Measurements from ENCODE around the gene BRPF3.

The BRPF3 gene

DNA sequence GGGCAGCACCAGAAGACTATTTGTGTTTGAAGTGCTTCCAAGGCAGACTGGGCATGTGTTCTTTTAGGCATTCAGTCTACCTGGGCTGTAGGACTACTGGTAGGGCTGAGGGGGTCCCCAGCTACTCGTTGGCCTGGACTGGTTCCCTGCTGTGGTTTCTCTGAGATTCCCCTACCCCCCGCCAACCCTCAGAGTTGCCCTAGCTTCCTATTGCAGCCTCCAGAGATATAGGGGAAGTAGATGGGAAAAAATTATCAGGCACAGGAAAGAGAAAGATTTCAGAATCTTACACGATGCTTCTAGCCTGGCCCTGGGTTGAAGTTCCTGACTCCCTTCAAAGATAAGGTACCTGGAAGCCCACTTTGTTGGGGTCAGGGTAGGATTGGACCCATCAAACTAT lies 22.5 kb downstream of the BRPF3 start (continued):
- TF ChIP-seq ZEB2 (tag by site-specific recombination; IDR thresholded peaks at IDR 0.05) (no peak), ZNF221 (tag by site-specific recombination; IDR thresholded peaks at IDR 0.05; ENCODE audit: borderline replicate concordance) (no peak), MYNN (tag by site-specific recombination; IDR thresholded peaks at IDR 0.05; ENCODE audit: borderline replicate concordance) (no peak), ZNF292 (tag by site-specific recombination; IDR thresholded peaks at IDR 0.05; ENCODE audit: borderline replicate concordance, low read depth) (no peak), ZNF404 (tag by site-specific recombination; IDR thresholded peaks at IDR 0.05) (no peak), ZBTB20 (tag by site-specific recombination; IDR thresholded peaks at IDR 0.05) (no peak), KLF16 (tag by site-specific recombination; IDR thresholded peaks at IDR 0.05) (no peak), ZNF133 (tag by site-specific recombination; IDR thresholded peaks at IDR 0.05) (no peak)
- TF ChIP-seq, protein P1, sequence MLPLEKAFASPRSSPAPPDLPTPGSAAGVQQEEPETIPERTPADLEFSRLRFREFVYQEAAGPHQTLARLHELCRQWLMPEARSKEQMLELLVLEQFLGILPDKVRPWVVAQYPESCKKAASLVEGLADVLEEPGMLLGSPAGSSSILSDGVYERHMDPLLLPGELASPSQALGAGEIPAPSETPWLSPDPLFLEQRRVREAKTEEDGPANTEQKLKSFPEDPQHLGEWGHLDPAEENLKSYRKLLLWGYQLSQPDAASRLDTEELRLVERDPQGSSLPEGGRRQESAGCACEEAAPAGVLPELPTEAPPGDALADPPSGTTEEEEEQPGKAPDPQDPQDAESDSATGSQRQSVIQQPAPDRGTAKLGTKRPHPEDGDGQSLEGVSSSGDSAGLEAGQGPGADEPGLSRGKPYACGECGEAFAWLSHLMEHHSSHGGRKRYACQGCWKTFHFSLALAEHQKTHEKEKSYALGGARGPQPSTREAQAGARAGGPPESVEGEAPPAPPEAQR (tag by site-specific recombination; IDR thresholded peaks at IDR 0.05): no peak

DNA sequence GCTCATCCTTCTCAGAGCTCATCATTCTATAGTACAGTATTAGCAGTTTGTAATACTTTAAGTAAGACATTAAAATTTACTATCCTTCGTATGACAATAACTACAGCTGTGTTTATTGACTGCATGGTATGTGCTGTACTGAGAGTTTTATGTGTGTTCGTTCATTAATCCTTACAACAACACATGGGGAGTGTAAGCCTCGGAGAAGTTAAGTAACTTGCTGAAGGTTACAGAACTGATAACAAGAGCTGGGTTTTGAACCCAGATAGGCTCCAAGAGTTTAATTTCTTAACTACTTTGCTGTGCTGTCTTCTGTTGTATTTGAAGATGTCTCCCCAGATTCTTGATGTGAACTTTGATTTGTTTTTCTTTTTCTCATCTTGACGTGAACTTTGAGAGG lies 23.7 kb downstream of the BRPF3 start:
- Histone ChIP-seq H3K9me3 (ENCODE audit: control insufficient read depth, insufficient read depth, low read depth, low read length) (no peaks in the 10 kb centered on the region), H3K27ac (ENCODE audit: extremely low read depth, low read depth, low read length) (no peak overlapping the region), H3K36me3 (ENCODE audit: control insufficient read depth in 2 of 2, insufficient read depth in 1 of 2, low read length in 2 of 2) (peaks cover 34 to 91% of the 10 kb centered on the region in 2 experiments), H3K4me3 (ENCODE audit: low read depth, low read length) (no peak overlapping the region), H3K4me1 (ENCODE audit: control insufficient read depth, insufficient read depth, low read length) (peaks cover 9% of the 10 kb centered on the region)
- ChIA-PET CTCF (interaction anchor here (0.6 kb wide), 1 partner anchor 163 kb away, joined by 3 read pairs; no protein-coding TSS in a partner anchor), POLR2A (no interaction called here)
- TF ChIP-seq ZBTB8A (tag by site-specific recombination; IDR thresholded peaks at IDR 0.05) (no peak), ZNF404 (tag by site-specific recombination; IDR thresholded peaks at IDR 0.05) (no peak), KLF10 (tag by site-specific recombination; IDR thresholded peaks at IDR 0.05) (no peak), ZSCAN23 (tag by site-specific recombination; IDR thresholded peaks at IDR 0.05) (no peak), ZFP37 (tag by site-specific recombination; IDR thresholded peaks at IDR 0.05) (no peak), ZNF837 (tag by site-specific recombination; IDR thresholded peaks at IDR 0.05) (no peak), OSR2 (tag by site-specific recombination; IDR thresholded peaks at IDR 0.05) (no peak), MEIS1 (CRISPR knock-in tag; IDR thresholded peaks at IDR 0.05; ENCODE audit: borderline replicate concordance) (no peak), PRDM1 (tag by site-specific recombination; IDR thresholded peaks at IDR 0.05) (no peak), ZSCAN16 (tag by site-specific recombination; IDR thresholded peaks at IDR 0.05) (no peak), ZNF654 (tag by site-specific recombination; IDR thresholded peaks at IDR 0.05; ENCODE audit: low read depth) (no peak), ZNF292 (tag by site-specific recombination; IDR thresholded peaks at IDR 0.05; ENCODE audit: borderline replicate concordance, low read depth) (no peak), ZNF510 (tag by site-specific recombination; IDR thresholded peaks at IDR 0.05; ENCODE audit: insufficient replicate concordance) (no peak), ZNF530 (tag by site-specific recombination; IDR thresholded peaks at IDR 0.05; ENCODE audit: low read depth) (no peak)
- TF ChIP-seq, protein P2, sequence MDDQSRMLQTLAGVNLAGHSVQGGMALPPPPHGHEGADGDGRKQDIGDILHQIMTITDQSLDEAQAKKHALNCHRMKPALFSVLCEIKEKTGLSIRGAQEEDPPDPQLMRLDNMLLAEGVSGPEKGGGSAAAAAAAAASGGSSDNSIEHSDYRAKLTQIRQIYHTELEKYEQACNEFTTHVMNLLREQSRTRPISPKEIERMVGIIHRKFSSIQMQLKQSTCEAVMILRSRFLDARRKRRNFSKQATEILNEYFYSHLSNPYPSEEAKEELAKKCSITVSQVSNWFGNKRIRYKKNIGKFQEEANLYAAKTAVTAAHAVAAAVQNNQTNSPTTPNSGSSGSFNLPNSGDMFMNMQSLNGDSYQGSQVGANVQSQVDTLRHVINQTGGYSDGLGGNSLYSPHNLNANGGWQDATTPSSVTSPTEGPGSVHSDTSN (CRISPR knock-in tag; IDR thresholded peaks at IDR 0.05): no peak
- TF ChIP-seq, protein P3, sequence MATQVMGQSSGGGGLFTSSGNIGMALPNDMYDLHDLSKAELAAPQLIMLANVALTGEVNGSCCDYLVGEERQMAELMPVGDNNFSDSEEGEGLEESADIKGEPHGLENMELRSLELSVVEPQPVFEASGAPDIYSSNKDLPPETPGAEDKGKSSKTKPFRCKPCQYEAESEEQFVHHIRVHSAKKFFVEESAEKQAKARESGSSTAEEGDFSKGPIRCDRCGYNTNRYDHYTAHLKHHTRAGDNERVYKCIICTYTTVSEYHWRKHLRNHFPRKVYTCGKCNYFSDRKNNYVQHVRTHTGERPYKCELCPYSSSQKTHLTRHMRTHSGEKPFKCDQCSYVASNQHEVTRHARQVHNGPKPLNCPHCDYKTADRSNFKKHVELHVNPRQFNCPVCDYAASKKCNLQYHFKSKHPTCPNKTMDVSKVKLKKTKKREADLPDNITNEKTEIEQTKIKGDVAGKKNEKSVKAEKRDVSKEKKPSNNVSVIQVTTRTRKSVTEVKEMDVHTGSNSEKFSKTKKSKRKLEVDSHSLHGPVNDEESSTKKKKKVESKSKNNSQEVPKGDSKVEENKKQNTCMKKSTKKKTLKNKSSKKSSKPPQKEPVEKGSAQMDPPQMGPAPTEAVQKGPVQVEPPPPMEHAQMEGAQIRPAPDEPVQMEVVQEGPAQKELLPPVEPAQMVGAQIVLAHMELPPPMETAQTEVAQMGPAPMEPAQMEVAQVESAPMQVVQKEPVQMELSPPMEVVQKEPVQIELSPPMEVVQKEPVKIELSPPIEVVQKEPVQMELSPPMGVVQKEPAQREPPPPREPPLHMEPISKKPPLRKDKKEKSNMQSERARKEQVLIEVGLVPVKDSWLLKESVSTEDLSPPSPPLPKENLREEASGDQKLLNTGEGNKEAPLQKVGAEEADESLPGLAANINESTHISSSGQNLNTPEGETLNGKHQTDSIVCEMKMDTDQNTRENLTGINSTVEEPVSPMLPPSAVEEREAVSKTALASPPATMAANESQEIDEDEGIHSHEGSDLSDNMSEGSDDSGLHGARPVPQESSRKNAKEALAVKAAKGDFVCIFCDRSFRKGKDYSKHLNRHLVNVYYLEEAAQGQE (tag by site-specific recombination; IDR thresholded peaks at IDR 0.05): no peak

Measured in HEK293 (cell line).